ENCODE data around the gene PCDHB9. TPM values are rescaled to one million over a fixed set of nuclear protein-coding genes. Genes with fewer than 3 reads are reported as not detected.
"Not testable (repeated sequence)": the region's sequence is repeated elsewhere in the genome, so short reads cannot be mapped to it uniquely, and the experiment has no call there.

Gene PCDHB9
- polyA plus RNA-seq, 3 donors, result 0.38 to 0.88 (median 0.79) TPM

- WGBS, 3 donors, result 20 to 30% (median 21%) methylated on average over 15 of the region's 15 CpGs
- no peak within 1 kb of the TSS for H3K27ac ChIP-seq (ENCODE audit: low read depth, low read length)
These were observed 36.3 kb downstream of the PCDHB9 start, which contains the start of gene PCDHB14 for GRCh38 chr5:141223112-141223783. PCDHB14 (plus strand) TSS chr5:141223343; CDS start chr5:141223506, 163 bp downstream.

GRCh38 chr5:141224844-141225243 is 37.9 kb downstream of the PCDHB9 start:
- WGBS, 3 donors, result 16 to 22% (median 21%) methylated on average over 25 to 33 of the region's 40 CpGs
- H3K27ac ChIP-seq (ENCODE audit: low read depth, low read length), result not testable (repeated sequence)

GRCh38 chr5:141225421-141225820 is 38.5 kb downstream of the PCDHB9 start:
- WGBS, 3 donors, result 28 to 31% (median 28%) methylated on average over 15 to 30 of the region's 30 CpGs
- not testable (repeated sequence) for H3K27ac ChIP-seq (ENCODE audit: low read depth, low read length)

DNA sequence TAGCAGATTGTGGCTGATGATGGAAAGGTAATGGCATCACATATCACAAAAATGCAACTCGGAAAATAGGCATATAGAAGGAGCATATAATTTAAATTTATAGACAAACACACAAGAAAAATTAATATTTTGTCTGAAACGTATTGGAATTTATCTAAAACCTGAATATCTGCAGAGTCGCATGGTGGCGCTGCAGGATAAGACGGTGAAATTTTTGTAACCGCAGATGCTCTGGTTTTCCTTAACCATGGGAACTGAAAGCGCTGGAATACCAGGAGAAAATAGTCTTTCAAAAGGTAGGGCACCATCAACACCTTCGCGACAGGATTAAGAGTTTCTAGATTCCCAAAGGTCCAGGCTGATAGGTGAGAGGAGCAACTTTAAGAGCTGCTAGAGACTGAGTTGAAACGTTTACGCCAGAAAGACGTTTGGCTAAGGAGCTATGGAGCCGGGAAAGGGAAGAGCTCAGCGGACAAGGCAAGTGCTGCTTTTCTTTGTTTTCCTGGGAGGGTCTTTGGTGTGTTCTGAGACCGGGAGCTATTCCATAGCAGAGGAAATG is 47.2 kb downstream of the PCDHB9 start:
- 4 to 10% (median 8%) methylated on average over 15 of the region's 15 CpGs for WGBS, 3 donors

GRCh38 chr5:141235922-141236321 is 49.0 kb downstream of the PCDHB9 start:
- WGBS, 3 donors, result 22 to 28% (median 24%) methylated on average over 40 of the region's 40 CpGs
- not testable (repeated sequence) for H3K27ac ChIP-seq (ENCODE audit: low read depth, low read length)

More for the DNA sequence above, 47.2 kb downstream of the PCDHB9 start:
- H3K27ac ChIP-seq (ENCODE audit: low read depth, low read length), result no peak overlapping the region

DNA sequence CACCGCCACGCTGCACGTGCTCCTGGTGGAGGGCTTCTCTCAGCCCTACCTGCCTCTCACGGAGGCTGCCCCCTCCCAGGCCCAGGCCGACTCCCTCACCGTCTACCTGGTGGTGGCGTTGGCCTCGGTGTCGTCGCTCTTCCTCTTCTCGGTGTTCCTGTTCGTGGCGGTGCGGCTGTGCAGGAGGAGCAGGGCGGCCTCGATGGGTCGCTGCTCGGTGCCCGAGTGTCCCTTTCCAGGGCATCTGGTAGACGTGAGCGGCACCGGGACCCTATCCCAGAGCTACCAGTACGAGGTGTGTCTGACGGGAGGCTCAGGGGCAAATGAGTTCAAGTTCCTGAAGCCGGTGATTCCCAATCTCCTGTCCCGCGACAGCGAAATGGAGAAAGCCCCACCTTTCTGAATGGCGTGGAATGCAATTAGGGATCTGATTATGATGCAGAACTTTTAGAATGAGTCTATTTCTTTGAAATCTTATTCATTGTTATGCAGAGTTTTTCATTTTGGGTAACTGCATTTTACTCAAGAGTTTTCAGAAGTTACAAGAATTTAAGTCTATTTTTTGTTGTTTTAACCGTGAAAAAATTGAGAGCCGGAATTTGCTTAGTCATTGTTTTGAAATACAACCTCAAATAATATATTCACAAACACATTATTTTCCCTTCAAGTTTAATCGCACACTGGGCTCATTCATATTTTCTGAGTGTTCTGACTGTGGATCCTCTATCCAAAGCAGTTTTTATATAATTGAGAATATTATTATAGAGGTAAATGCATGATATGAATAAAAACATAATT is 49.8 kb downstream of the PCDHB9 start:
- 19 to 20% (median 19%) methylated on average over 29 to 32 of the region's 32 CpGs for WGBS, 3 donors
- H3K27ac ChIP-seq (ENCODE audit: low read depth, low read length), result no peak overlapping the region

Other genes starting within 250 kb of the PCDHB9 start
- under 1 TPM; 0.11 to 0.28 (median 0.25) TPM for gene PCDHAC2, start 220.7 kb upstream of the PCDHB9 start, polyA plus RNA-seq
- gene PCDHB1, start 135.8 kb upstream of the PCDHB9 start, polyA plus RNA-seq, result under 1 TPM in 1 of 3 donors, not detected in 2; 0.05 TPM
- gene PCDHB2, start 92.5 kb upstream of the PCDHB9 start, polyA plus RNA-seq, result 1 to 10 TPM in 1 of 3 donors, under 1 TPM in 2; 0.74 to 3.2 (median 0.79) TPM
- gene PCDHB3, start 86.7 kb upstream of the PCDHB9 start, polyA plus RNA-seq, result 1 to 10 TPM in 1 of 3 donors, under 1 TPM in 2; 0.48 to 1.4 (median 0.90) TPM
- 1 to 10 TPM in 2 of 3 donors, under 1 TPM in 1; 0.90 to 2.9 (median 1.9) TPM for gene PCDHB4, start 65.3 kb upstream of the PCDHB9 start, polyA plus RNA-seq
- gene PCDHB5, start 52.0 kb upstream of the PCDHB9 start, polyA plus RNA-seq, result 1 to 10 TPM; 1.3 to 5.8 (median 1.6) TPM
- gene PCDHB6, start 37.1 kb upstream of the PCDHB9 start, polyA plus RNA-seq, result under 1 TPM in 2 of 3 donors, not detected in 1; 0.33 to 0.46 TPM
- gene PCDHB7, start 14.5 kb upstream of the PCDHB9 start, polyA plus RNA-seq, result 1 to 10 TPM in 1 of 3 donors, under 1 TPM in 2; 0.20 to 1.5 (median 0.79) TPM
- 1 to 10 TPM in 1 of 3 donors, under 1 TPM in 1, not detected in 1; 0.42 to 1.2 TPM for gene PCDHB8, start 9.4 kb upstream of the PCDHB9 start, polyA plus RNA-seq
- gene PCDHB16, start 4.8 kb upstream of the PCDHB9 start, polyA plus RNA-seq, result 1 to 10 TPM in 1 of 3 donors, under 1 TPM in 2; 0.72 to 1.4 (median 0.90) TPM
- 1 to 10 TPM in 1 of 3 donors, under 1 TPM in 2; 0.41 to 1.1 (median 0.67) TPM for gene PCDHB10, start 5.2 kb downstream of the PCDHB9 start, polyA plus RNA-seq
- 1 to 10 TPM in 2 of 3 donors, under 1 TPM in 1; 0.45 to 1.4 (median 1.0) TPM for gene PCDHB11, start 12.5 kb downstream of the PCDHB9 start, polyA plus RNA-seq
- 1 to 10 TPM in 2 of 3 donors, under 1 TPM in 1; 0.81 to 1.2 (median 1.2) TPM for gene PCDHB12, start 21.6 kb downstream of the PCDHB9 start, polyA plus RNA-seq
- gene PCDHB13, start 26.8 kb downstream of the PCDHB9 start, polyA plus RNA-seq, result 1 to 10 TPM in 2 of 3 donors, under 1 TPM in 1; 0.34 to 1.7 (median 1.3) TPM
- 1 to 10 TPM; 1.3 to 2.5 (median 1.4) TPM for gene PCDHB14, start 36.2 kb downstream of the PCDHB9 start, polyA plus RNA-seq
- 1 to 10 TPM in 2 of 3 donors, under 1 TPM in 1; 0.79 to 3.2 (median 2.0) TPM for gene PCDHB15, start 58.2 kb downstream of the PCDHB9 start, polyA plus RNA-seq
- gene SLC25A2, start 116.9 kb downstream of the PCDHB9 start, polyA plus RNA-seq, result under 1 TPM in 1 of 3 donors, not detected in 2; 0.03 TPM
- 10 to 100 TPM; 32.2 to 62.0 (median 59.1) TPM for gene TAF7, start 133.6 kb downstream of the PCDHB9 start, polyA plus RNA-seq
- gene PCDHGA1, start 143.4 kb downstream of the PCDHB9 start, polyA plus RNA-seq, result under 1 TPM in 2 of 3 donors, not detected in 1; 0.10 to 0.25 TPM
- gene PCDHGA2, start 151.6 kb downstream of the PCDHB9 start, polyA plus RNA-seq, result 1 to 10 TPM in 1 of 3 donors, under 1 TPM in 2; 0.56 to 1.3 (median 0.89) TPM
- gene PCDHGA3, start 156.7 kb downstream of the PCDHB9 start, polyA plus RNA-seq, result under 1 TPM; 0.45 to 0.82 (median 0.54) TPM
- gene PCDHGB1, start 162.9 kb downstream of the PCDHB9 start, polyA plus RNA-seq, result under 1 TPM; 0.11 to 0.36 (median 0.30) TPM
- under 1 TPM; 0.34 to 0.98 (median 0.82) TPM for gene PCDHGA4, start 167.9 kb downstream of the PCDHB9 start, polyA plus RNA-seq
- under 1 TPM; 0.58 to 0.90 (median 0.71) TPM for gene PCDHGB2, start 172.8 kb downstream of the PCDHB9 start, polyA plus RNA-seq
- gene PCDHGA5, start 177.0 kb downstream of the PCDHB9 start, polyA plus RNA-seq, result under 1 TPM; 0.34 to 0.52 (median 0.43) TPM
- under 1 TPM; 0.34 to 0.52 (median 0.40) TPM for gene PCDHGB3, start 183.1 kb downstream of the PCDHB9 start, polyA plus RNA-seq
- 1 to 10 TPM in 1 of 3 donors, under 1 TPM in 2; 0.45 to 1.3 (median 0.83) TPM for gene PCDHGA6, start 186.7 kb downstream of the PCDHB9 start, polyA plus RNA-seq
- gene PCDHGA7, start 195.6 kb downstream of the PCDHB9 start, polyA plus RNA-seq, result under 1 TPM; 0.11 to 0.38 (median 0.31) TPM
- gene PCDHGB4, start 200.5 kb downstream of the PCDHB9 start, polyA plus RNA-seq, result 1 to 10 TPM in 1 of 3 donors, under 1 TPM in 2; 0.34 to 1.2 (median 0.60) TPM
- under 1 TPM; 0.07 to 0.45 (median 0.10) TPM for gene PCDHGA8, start 205.5 kb downstream of the PCDHB9 start, polyA plus RNA-seq
- gene PCDHGB5, start 210.8 kb downstream of the PCDHB9 start, polyA plus RNA-seq, result 1 to 10 TPM in 2 of 3 donors, under 1 TPM in 1; 0.11 to 3.1 (median 2.3) TPM
- gene PCDHGA9, start 215.6 kb downstream of the PCDHB9 start, polyA plus RNA-seq, result under 1 TPM; 0.51 to 0.89 (median 0.67) TPM
- 1 to 10 TPM; 1.0 to 2.4 (median 1.0) TPM for gene PCDHGB6, start 220.9 kb downstream of the PCDHB9 start, polyA plus RNA-seq
- gene PCDHGA10, start 225.8 kb downstream of the PCDHB9 start, polyA plus RNA-seq, result 1 to 10 TPM in 1 of 3 donors, under 1 TPM in 2; 0.64 to 1.8 (median 0.79) TPM
- gene PCDHGB7, start 230.5 kb downstream of the PCDHB9 start, polyA plus RNA-seq, result 1 to 10 TPM; 2.3 to 4.9 (median 2.6) TPM
- gene PCDHGA11, start 233.9 kb downstream of the PCDHB9 start, polyA plus RNA-seq, result 1 to 10 TPM in 1 of 3 donors, under 1 TPM in 2; 0.32 to 1.1 (median 0.79) TPM
- 1 to 10 TPM in 2 of 3 donors, under 1 TPM in 1; 0.48 to 2.0 (median 1.2) TPM for gene PCDHGA12, start 243.3 kb downstream of the PCDHB9 start, polyA plus RNA-seq

Measured in adipose tissue (tissue), 3 donors.